Measurements from ENCODE around the gene ZFPL1. TPM values are rescaled to one million over a fixed set of nuclear protein-coding genes. Genes with fewer than 3 reads are reported as not detected.

ZFPL1 gene
- total RNA-seq, 4 donors from 2014 or later = 35.7 to 42.0 (median 40.6) TPM

DNA sequence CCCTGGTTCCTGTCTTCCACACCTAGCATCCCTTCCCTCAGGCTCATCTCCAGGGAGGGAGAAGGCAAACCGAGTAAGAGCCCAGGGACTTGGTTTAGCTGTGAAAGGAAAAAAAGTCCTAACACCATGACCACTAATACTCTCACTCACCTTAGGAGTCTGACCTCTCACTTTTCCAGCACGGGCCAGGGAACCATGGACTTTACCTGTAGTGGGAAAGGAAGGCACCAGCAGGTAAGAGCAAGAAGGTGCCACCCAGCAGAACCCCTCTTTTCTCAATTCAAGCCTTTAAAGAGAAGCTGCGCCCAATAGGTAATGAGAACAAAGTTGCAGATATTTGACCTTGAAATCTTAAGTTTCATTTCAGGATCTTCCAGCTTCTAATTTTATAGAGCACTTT, 36.8 kb downstream of the ZFPL1 start:
- no peak for ATAC-seq
- H3K4me3 ChIP-seq = peak overlapping the region; percentile 79 to 97 (median 90)
- DNase-seq = peak in 1 of 2 donors; percentile 7
- H3K4me1 ChIP-seq = peaks cover 31 to 42% of the 10 kb centered on the region in 2 donors
- no peaks in the 10 kb centered on the region for H3K9me3 ChIP-seq
- no peaks in the 10 kb centered on the region for H3K27me3 ChIP-seq
- intact Hi-C loops (cut with DNase I; ENCODE audit: low total_unique reads) = no loop called here
- TF ChIP-seq POLR2A (IDR thresholded peaks at IDR 0.05) = no peak
- TF ChIP-seq, protein P1, sequence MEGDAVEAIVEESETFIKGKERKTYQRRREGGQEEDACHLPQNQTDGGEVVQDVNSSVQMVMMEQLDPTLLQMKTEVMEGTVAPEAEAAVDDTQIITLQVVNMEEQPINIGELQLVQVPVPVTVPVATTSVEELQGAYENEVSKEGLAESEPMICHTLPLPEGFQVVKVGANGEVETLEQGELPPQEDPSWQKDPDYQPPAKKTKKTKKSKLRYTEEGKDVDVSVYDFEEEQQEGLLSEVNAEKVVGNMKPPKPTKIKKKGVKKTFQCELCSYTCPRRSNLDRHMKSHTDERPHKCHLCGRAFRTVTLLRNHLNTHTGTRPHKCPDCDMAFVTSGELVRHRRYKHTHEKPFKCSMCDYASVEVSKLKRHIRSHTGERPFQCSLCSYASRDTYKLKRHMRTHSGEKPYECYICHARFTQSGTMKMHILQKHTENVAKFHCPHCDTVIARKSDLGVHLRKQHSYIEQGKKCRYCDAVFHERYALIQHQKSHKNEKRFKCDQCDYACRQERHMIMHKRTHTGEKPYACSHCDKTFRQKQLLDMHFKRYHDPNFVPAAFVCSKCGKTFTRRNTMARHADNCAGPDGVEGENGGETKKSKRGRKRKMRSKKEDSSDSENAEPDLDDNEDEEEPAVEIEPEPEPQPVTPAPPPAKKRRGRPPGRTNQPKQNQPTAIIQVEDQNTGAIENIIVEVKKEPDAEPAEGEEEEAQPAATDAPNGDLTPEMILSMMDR (IDR thresholded peaks at IDR 0.05 in 4 of 5, conservative IDR thresholded peaks at IDR 0.05 in 1 of 5) = no peak
- in situ Hi-C loops (cut with MboI; ENCODE audit: low sequenced_read_pairs in 4 of 4) = no loop called here
- peaks cover 0 to 47% of the 10 kb centered on the region in 2 donors for H3K36me3 ChIP-seq
- peak overlapping the region; percentile 87 to 98 (median 92) for H3K27ac ChIP-seq

DNA sequence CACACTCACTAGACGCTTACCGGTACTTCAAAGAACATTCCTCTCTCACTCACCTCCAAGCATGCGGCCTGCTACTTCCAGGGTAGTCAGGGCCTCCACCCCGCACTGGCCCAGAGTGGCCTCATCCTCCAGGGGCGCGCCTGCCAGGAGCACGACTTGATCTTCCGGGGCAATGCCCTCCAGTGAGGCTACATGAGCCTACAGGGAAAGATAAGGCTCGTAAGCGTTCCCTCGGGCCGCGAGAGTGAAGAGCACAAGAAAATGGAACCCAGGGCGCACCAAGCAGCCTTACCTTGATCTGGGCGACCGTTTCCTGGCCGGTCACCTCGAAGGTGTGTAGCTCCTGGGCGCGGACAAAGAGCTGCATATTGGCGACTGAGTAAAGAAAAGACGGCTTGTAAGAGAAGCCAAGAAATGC, 37.4 kb downstream of the ZFPL1 start:
- intact Hi-C loops (cut with DNase I; ENCODE audit: low total_unique reads) = no loop called here
- DNase-seq = no peak
- H3K4me1 ChIP-seq = peaks cover 25 to 36% of the 10 kb centered on the region in 2 donors
- H3K27me3 ChIP-seq = no peaks in the 10 kb centered on the region
- no peaks in the 10 kb centered on the region for H3K9me3 ChIP-seq
- TF ChIP-seq POLR2A (IDR thresholded peaks at IDR 0.05) = no peak
- TF ChIP-seq, protein P1 (IDR thresholded peaks at IDR 0.05 in 4 of 5, conservative IDR thresholded peaks at IDR 0.05 in 1 of 5) = no peak
- peak overlapping the region; percentile 87 to 98 (median 92) for H3K27ac ChIP-seq
- peaks cover 0 to 53% of the 10 kb centered on the region in 2 donors for H3K36me3 ChIP-seq
- H3K4me3 ChIP-seq = peak overlapping the region; percentile 79 to 97 (median 90)
- in situ Hi-C loops (cut with MboI; ENCODE audit: low sequenced_read_pairs in 4 of 4) = no loop called here
- no peak for ATAC-seq

DNA sequence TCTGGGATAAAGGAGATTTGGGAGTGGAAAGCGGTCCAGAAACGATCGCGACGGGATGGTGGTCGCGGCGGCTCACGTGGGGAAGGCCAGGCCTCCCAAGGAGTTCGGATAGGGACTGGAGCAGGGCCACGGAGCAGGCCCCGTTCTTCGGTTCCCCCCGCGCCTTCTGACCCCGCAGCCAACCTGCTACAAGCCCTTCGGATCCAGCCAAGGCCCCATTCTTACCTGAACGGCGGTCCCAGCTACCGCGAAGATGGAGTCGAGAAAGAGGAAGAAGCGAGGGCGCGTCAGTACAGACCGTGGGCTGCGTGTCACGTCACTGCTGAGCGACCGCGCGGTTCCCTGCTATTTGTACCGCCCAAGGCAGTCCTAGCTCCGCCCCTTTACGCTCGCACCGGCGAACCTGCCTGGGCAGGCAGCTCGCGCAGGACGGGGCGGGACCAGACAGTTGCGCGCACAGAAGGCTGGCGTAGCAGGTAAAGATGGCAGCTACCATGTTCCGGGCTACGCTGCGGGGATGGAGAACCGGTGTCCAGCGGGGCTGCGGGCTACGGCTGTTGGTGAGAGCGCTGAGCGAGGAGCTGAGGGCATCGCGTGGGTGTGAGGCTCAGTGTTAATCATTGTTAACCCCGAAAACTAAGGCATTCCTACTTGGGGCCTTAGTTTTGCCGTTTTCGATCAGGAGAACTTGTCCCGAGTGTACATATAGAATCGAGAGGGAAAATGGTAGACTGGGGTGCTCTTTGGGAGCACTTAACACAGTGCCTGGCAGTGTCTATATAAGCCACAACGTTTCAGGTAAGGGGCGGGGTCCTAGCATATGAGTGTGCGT, 38.1 kb downstream of the ZFPL1 start, which contains the start of the genes FAU and MRPL49:
TSS of gene FAU (minus strand) at position 270 of the 832 bp plus-strand sequence. CDS start 321 bp downstream, outside the sequence.
TSS of gene MRPL49 (plus strand) at position 457 of the 832 bp plus-strand sequence. CDS start at position 483, 26 bp downstream.
- in situ Hi-C loops (cut with MboI; ENCODE audit: low sequenced_read_pairs in 4 of 4) = no loop called here
- H3K9me3 ChIP-seq = no peaks in the 10 kb centered on the region

DNA sequence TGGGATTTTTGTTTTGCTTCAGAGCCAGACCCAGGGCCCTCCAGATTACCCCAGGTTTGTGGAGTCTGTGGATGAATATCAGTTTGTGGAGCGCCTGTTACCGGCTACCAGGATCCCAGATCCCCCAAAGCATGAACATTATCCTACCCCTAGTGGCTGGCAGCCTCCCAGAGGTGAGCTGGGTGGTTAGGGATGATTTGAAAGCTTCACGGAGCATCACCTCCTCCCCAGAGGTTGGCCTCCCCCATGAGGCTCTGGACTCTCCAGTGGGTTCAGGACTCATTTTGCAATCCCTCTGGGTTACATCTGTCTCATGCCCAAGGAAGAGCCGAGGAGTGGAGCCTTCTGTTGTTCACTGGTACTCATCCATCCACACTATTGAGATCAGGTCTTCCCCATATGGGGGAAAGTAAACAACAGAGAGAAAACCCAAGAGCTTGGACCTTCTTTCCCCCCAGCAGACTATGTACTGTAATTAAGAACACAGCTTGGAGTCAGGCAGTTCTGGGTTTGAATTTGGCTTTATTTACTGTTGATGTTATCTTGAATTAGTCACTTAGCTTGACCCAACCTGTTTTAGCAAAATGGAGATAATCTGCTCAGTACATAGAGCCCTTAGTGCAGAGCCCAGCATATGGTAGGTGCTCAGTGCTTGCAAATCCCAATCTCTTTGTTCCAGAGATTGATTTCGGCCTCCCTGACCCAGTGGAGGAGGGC, 40.6 kb downstream of the ZFPL1 start:
- DNase-seq (no peak), ATAC-seq (no peak)
- no peaks in the 10 kb centered on the region for H3K9me3 ChIP-seq
- intact Hi-C loops (cut with DNase I; ENCODE audit: low total_unique reads) = no loop called here
- peaks cover 18 to 24% of the 10 kb centered on the region in 2 donors for H3K4me1 ChIP-seq
- TF ChIP-seq POLR2A (IDR thresholded peaks at IDR 0.05) = no peak
- TF ChIP-seq, protein P1 (IDR thresholded peaks at IDR 0.05 in 4 of 5, conservative IDR thresholded peaks at IDR 0.05 in 1 of 5) = no peak
- H3K36me3 ChIP-seq = peaks cover 0 to 71% of the 10 kb centered on the region in 2 donors
- H3K4me3 ChIP-seq = no peak overlapping the region
- no peaks in the 10 kb centered on the region for H3K27me3 ChIP-seq
- no peak overlapping the region for H3K27ac ChIP-seq
- in situ Hi-C loops (cut with MboI; ENCODE audit: low sequenced_read_pairs in 4 of 4) = no loop called here

More for the DNA sequence above, 38.1 kb downstream of the ZFPL1 start, which contains the start of the genes FAU and MRPL49:
- Histone ChIP-seq H3K27me3 (no peaks in the 10 kb centered on the region), H3K4me1 (peaks cover 21 to 31% of the 10 kb centered on the region in 2 donors), H3K36me3 (peaks cover 0 to 59% of the 10 kb centered on the region in 2 donors), H3K27ac (peak within 1 kb of the TSS; percentile 87 to 98 (median 92)), H3K4me3 (peak within 1 kb of the TSS; percentile 79 to 97 (median 90))
- ATAC-seq = peak; percentile 81 to 84
- intact Hi-C loops (cut with DNase I; ENCODE audit: low total_unique reads) = loop anchor here (1.0 kb wide), 3 partner anchors 12 to 108 kb away; partner anchors contain the start of genes ARL2, CDCA5, SYVN1 and ZFPL1
- peak; percentile 98 for DNase-seq
- TF ChIP-seq POLR2A (IDR thresholded peaks at IDR 0.05) = peak; percentile 91 to 95
- TF ChIP-seq, protein P1 (IDR thresholded peaks at IDR 0.05 in 4 of 5, conservative IDR thresholded peaks at IDR 0.05 in 1 of 5) = peak in 1 of 5 experiments; percentile 20
